Bronchial smooth muscle cell (primary cell): Measurements from ENCODE around the gene CRYAA. TPM values are rescaled to one million over a fixed set of nuclear protein-coding genes. Genes with fewer than 3 reads are reported as not detected.

Experiments used
- total RNA-seq: library from RNA; depleted of rRNA; stranded (reverse); fragments of >200 nt; gene quantifications from 2 replicates; pipeline ENCODE4 v1.2.1, GENCODE V29; 2014

CRYAA gene
- not detected in 2 replicates for total RNA-seq

GRCh38 chr21:43168708-43169107, at the start of gene CRYAA:
TSS of gene CRYAA (plus strand) at chr21:43169008. CDS start at chr21:43169100, 92 bp downstream.

Other genes starting within 250 kb of the CRYAA start
- gene ERVH48-1, start 243.4 kb upstream of the CRYAA start, total RNA-seq, result not detected in 2 replicates
- gene PKNOX1, start 194.4 kb upstream of the CRYAA start, total RNA-seq, result 10.4 and 15.0 TPM in 2 replicates
- gene CBS, start 93.2 kb upstream of the CRYAA start, total RNA-seq, result 33.1 and 57.7 TPM in 2 replicates
- gene U2AF1, start 61.4 kb upstream of the CRYAA start, total RNA-seq, result 9.5 and 15.1 TPM in 2 replicates